Activated CD8-positive, alpha-beta memory T cell treated with anti-CD3 and anti-CD28 coated beads, Interleukin-2, amount 50 U/mL, for 48 hours (primary cell): ENCODE measurements around the gene ADD1.

Source experiments
- DNase-seq: peaks from one replicate; pipeline ENCODE4 v3.0.0-alpha.2; 2020

Gene ADD1, protein sequence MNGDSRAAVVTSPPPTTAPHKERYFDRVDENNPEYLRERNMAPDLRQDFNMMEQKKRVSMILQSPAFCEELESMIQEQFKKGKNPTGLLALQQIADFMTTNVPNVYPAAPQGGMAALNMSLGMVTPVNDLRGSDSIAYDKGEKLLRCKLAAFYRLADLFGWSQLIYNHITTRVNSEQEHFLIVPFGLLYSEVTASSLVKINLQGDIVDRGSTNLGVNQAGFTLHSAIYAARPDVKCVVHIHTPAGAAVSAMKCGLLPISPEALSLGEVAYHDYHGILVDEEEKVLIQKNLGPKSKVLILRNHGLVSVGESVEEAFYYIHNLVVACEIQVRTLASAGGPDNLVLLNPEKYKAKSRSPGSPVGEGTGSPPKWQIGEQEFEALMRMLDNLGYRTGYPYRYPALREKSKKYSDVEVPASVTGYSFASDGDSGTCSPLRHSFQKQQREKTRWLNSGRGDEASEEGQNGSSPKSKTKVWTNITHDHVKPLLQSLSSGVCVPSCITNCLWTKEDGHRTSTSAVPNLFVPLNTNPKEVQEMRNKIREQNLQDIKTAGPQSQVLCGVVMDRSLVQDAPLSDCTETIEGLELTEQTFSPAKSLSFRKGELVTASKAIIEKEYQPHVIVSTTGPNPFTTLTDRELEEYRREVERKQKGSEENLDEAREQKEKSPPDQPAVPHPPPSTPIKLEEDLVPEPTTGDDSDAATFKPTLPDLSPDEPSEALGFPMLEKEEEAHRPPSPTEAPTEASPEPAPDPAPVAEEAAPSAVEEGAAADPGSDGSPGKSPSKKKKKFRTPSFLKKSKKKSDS

DNA sequence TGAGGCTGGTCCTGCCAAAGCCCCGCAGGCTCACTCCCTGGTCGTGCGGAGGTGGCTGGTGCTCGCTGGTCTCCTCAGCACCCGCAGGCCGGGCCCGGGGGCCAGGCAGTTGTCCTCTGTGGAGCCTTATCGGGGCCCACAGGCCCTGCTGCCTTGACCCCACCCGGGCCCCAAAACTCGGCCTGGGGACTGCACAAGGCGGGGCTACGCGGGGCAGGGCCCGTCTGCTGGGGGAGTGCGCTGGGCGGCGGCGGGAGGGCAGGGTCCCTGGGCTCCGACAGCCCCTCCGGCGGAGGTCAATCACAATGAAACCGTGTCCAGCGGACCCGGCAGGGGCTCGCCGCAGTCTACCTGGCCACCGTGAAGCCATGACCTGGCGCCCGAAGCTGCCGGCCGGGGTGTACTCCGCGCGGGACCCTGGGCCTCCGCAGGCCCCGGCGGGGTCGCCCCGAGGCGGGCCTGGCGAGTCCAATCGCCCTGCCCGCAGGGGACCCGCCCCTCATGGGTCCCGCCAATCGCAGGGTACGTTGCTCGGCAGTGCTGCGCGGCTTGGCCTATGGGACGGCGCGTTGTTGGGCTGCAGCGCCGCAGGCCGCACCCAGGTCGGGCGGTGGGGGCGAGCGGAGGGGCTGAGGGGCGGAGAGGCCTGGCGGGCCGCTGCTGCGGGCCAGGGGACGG, at the start of gene ADD1:
ADD1 (plus strand) TSS at position 582 of the 678 bp plus-strand sequence. CDS start 32,072 bp downstream, outside the sequence.
- peak; percentile 100 for DNase-seq

DNA sequence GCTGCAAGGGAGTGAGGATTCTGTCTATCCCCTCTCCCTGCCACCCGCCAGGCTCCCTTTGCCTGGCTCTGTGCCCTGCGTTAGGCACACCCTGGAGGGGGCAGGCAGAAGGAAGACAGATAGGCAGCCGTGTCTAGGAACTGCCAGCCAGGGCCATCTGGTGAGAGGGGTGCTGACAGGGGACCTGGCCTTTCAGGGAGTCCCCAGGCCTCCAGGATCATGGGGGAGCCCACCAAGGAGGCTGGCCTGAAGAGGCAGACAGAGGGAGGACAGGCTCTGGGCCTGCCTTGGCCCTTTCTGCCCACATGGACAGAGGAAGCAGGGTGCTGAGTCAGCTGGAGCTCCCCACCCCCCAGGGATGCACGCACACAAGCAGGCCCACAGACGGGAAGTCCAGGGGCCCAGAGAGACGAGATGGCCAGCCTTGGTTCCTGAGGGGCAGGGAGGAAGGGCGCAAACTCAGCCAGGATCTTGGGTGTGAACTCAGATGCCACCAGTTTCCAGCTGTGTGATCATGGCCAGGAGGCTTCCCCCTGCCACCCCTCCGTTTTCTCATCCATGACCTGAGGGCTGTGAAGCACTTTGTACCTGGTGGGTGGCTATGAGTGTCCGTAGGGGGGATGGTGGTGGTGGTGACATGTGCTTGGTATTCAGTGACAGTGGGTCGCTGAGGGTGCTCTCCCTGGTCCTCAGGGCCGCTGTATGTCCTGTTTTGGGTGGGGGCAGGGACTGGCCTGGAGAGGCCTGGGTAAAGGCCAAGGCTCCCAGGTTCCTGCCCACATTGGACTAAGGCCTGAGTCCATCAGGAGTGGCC, 49.0 kb upstream of the ADD1 start:
- peak; percentile 56 for DNase-seq

DNA sequence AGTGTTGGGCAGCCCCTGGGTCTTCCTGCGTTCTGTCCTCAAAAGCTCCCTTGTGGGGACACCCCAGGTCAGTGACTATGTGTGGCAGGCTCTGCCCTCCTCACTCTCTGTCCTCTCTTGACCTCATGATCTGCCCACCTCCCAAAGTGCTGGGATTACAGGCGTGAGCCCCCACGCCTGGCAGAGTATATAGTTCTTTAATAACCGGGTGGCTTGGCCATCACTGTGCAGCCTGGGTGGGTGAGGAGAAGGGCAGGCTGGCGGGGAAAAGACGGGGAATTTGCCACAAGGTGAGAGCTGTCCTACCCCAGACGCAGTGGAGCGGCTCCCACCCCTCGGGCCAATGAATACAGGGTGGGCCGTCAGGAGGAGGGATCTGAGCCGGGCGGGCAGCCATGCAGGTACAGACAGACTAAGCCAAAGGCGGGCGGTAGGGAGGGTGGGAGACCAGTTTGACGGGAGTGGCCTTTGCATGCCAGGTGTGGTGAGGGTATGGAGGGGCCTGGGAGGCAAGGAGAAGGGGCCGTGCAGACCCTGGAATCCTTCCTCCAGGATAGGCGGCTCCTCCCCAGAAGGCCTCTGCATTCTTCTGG, 48.2 kb upstream of the ADD1 start:
- DNase-seq: peak; percentile 51

DNA sequence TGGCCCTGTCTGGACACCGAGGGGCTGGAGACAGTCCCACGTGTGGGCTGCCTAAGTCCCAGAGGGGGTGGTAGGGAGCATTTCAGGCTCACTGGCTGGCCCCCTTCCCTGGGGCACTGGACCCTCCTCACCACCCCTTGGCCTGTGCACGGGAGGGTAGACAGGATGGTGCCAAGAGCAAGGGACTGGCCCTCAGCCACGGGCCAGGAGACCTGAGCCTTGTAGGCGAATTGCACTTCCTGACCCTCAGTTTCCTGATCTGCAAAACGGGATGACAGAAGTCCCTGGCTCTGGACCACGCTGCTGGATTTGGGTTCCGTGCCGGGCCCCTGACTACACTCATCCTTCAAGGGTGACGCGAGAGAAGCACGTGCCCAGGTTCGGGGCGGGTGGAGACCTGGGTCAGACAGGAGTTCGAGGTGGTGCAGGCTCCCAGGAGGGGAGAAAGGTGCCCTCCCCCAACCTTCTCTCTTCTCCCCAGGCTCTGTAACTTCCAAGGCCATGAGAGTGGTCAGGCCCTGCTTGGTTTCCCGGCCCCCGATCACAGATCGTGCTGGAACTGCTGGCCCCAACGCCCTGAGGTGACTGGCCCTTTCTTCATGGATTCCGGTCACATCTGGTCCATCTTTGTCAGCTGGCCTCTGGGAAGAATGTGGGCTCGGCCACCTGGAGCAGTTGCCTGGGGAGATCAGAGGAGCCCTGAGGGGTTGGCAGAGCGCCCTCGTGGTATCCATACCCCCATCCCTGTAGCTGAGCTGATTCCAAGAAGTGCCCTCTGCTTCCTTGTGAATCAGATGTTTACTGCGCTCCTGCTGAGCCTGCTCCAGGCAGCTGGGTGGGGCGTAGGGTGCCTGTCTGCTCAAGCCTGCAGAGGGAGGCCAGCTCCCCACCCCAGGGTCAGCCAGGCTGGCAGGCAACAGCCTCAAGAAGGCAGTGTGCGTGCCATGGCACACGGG, 47.5 kb upstream of the ADD1 start:
- DNase-seq: peak; percentile 51

DNA sequence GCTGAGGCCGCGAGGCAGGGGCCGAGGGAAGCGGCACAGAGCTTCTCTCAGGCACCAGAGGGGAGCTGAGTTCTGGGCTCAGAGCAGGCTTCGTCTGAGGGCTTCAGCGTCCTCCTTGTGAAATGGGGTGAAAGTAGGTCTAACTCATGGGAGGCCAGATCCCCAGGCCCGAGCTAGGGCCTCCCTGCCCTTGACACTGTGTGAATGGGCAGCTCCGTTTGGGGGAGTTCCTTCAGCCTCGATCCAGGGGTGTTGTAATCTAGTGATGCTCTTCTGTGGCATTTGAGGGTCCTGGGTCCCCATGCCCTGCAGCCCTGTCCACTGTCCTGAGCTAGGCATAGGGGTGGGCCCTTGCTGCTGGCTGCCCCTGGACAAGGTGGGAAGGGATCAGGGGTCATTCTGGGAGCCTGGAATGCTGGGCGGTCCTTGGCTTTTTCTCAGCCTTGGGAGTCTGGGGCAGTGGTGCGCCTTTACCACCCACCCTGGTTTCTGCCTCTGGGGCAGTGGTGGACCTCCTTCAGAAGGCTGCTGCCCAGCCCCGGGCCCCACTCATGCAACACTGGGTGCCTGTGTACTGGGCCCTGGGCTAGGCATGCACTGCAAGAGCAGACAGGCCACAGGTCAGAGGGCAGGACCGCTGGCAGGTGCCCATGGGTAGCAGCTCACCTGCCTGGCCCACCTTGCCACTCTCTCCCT, 46.6 kb upstream of the ADD1 start:
- peak; percentile 51 for DNase-seq

DNA sequence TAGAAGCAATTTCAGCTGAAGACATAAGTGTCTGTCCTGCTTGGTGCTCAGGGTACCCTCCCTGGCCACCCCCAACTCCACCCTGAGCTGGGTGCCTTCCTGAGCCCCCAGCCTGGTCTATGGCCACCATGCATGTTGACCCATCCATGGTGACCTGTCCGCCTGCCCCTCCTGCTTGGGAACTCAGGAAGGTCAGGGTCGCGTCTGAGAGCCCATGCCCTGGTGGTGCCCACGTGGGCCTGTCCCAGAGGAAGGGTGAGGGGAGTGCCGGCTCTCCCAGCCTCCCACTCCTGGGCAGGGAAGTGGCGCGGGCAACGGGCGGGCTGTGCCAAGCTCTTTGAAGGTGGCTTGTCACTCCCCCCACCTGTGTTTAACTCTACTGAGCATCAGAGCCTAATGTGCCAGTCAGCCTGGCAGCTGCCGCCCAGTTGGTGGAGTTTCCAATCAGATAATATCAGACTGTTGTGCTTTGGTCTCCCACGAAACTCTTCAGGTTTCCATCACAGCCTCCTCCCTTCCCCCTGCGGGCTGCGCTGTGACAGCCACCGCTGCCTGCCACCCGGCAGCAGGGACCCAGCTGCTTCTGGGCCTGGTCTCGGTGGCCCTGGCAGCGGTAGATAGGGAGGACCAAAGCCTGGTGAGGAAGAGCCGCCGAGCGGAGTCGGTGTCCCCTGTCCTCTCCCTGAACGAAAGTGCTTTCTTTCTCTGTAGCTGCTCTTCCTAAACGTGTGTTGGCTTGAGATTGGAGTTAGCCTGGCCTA, 45.9 kb upstream of the ADD1 start:
- DNase-seq: peak; percentile 72

DNA sequence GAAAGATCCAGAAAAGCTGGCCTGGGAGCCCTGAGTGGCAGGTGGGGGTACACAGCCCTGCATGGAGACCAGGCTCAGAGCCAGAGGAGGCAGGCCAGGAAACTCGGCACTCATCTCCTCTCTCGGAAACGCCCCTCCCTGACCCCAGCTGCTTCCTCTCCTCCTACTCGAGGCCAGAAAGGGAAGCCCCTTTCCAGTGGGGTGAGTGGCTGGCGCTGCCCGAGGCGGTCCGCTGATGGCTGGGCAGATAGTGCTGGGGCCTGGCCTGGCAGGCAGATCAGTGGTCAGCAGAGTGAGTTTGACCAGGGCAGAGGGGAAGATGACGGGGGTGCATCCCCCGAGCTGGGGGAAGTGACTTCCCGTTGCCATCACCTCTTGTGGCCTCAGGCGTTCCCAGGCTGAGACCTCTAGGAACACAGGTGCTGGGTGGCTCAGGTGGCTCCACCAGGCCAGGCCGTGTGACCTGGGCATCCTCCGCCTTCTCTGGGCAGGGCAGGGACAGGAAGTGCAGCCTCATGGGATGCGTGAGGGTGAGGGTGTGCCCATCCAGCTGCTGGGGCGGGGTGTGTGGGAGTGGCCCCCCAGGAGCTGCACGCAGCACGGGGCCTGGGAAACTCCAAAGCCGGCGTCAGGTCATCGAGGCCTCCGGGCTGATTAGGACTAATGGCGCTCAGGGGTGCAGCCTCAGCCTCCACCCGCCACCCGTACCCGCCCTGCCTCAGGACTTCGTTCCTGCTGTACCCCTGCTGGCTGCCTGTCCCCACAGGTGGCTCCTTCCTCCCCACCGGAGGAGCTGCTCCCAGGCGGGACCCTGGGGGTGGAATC, 45.0 kb upstream of the ADD1 start:
- DNase-seq: peak; percentile 77

DNA sequence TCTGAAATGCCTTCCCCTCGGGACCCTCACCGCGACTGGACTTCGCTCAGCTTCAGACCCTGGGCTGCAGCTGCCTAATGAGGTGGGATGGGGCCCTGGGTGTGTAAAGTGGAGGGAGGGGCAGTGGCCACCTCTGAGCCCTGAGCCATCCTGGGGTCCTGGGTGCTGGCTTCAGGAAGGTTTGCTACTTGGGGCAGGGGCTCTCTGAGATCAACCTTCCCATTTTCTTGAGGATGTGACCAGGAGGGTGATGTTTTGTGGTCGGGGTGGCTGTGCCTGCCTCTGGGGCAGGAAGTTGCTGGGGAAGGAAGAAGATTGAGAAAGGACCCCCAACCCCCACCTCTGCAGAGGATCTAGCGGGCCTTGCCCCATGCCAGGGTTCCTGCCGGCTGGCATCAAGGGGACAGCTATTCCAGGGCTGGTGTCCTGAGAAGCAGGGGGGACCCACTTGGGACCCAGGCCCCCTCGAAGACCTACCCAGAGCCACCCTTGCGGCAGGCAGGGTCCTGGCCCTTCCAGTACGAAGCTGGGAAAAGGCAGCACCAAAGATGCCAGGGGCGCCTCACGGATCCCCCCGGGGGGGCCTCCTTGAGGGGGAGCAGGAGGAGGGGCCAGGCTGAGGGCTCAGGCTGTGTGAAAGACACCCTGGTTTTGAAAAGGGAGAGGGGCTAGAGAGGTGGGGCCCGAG, 44.3 kb upstream of the ADD1 start:
- peak; percentile 52 for DNase-seq

DNA sequence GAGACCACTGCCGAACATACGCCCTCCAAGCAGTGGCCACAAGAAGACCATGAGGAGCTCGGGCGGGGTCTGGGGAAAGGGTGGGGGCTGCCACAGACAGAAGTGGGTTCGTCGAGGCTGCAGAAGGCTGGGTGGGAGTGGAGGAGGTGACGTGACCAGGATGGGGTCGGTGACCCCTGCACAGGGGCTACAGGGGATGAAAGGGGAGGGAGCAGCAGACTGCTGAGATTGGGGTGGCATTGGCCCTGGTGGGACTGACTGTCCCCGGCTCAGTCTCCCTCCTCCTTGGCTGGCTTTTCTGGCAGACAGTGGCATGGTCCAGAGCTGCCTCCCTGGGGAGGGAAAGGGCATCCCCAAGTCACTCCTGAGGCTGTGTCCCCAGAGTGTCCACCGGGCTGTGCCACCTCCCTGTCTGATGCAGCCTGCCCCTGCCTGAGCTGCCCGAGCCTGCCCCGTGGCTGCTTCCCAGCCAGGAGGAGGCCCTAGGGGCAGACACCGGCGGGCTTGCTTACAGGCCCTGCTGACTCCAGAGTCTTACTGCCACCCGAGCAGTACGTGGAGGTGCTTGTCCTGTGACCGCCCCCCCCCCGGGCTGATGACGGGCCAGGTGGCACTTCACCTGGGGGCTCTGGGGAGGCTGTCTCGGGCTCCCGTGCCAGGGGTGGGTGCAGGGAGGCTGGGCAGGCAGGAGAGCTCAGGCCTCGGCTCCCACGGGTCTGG, 43.5 kb upstream of the ADD1 start:
- no peak for DNase-seq

DNA sequence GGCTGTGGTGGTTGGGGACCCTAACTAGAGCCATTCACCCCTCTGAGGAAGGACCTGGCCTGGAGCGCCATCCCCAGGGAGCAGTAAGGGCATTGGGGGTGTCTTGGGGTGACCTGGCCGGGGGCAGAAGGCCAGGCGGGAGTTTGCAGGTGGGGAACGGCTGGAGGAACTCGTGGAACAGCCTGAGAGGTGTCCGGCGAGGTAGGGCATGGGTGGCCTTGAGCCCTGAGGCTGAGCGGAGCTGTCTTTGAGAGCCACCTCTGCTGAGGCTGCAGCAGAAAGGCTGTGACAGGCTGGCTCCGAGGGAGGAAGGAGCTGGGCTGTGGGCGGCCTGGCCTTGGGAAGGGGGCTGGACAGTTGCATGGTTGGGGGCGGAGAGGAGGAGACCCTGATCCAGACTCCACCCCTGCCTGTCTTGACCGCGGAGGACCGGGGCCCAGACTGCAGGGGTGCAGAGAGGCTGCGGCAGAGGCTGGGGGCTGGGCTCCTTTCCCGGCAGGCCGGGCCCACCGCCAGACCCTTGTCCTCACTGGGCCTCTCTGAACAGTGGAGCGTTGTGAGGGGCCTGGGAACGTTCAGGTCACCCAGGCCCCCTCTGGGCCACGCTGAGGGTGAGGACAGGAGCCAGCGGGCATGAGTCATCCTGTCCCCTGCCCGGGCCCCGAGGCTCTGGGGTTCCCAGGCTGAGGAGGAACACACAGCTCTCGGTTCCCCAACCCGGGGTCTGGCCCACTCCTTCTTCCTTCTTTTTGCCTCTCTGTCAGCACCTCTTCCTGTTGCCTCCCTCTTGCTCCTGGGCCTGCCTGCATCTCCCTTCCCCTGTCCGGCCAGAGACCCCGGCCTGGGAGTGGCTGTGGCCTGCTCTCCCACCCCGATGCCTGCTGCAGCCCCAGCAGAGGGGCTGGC, 42.7 kb upstream of the ADD1 start:
- no peak for DNase-seq

DNA sequence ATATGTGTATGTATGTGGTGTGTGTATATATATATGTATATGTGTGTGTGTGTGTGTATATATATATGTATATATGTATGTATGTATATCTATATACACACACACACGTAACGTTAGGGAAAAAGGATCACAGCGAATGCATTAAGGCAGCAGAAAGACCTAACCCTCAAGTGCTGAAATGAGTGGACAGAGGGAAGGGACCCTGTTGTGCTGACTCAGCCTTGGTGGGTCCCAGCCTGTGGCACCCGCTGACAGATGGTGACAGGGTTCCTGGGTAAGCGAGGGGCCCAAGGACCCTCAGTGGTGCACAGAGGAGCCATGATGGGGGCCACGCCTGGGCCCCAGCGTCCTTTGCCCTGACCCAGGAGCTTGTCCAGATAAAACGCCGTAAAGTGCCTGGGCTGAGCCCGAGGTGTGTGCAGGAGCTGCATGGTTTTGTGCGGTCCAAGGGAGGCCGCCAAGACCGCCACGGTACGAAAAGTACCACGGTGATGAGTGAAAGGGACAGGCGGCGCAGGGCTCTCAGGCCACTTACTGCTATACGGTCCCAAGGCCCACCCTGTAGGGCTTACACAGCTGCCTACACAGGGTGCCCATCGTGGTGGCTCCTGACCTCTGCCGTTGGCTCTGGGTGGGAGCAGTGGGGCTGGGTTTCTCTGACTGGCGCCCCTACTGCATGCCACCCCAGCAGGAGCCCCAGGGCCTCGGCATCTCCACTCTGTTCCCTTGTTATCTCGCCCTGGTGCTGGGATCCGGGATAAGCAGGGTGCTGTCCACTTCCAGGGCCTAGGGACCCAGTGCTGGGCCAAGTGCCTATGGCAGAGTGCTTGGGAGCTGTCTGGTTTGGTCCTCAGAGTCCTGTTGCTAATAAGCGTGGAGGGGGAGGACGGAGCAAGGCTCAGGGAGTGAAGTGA, 40.8 kb upstream of the ADD1 start:
- DNase-seq: no peak

DNA sequence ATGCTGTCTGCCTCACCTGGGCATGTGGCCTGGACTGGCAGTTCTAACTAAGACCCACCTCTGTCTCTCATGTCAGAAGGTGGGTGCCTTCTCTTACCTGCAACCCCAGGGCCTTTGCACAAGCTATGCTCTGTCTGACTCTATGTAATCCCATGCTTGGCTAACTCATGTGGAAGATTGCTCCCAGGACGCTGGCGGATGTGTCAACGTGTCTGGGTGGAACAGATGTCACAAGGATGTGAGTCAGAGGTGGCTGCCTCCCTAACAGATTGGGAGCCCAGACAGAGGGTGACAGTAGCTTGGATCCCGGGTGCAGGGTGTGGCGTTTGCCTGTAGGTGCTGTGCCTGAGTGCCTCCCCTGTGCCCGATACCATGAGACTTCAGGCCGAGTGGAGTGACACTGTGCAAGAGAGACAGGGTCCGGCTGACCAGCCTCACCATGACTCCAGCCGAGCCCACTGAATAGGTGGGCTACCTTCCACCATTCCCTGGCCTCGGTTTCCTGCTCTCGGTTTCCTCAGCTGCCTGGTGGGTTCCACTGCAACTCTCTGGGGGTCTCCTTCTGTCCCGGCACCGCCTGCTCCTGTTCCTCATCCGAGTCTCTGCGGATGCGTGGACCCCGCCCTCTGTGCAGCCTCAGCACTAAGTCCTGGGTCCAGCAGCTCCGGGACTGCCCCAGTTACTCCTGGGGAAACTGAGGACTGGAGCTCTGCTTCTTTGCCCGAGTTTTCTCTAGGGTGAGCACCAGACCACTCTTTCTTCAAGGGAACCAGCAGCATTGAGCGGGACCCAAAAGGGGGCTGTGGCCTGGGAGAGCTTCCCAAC, 39.8 kb upstream of the ADD1 start:
- DNase-seq: no peak

DNA sequence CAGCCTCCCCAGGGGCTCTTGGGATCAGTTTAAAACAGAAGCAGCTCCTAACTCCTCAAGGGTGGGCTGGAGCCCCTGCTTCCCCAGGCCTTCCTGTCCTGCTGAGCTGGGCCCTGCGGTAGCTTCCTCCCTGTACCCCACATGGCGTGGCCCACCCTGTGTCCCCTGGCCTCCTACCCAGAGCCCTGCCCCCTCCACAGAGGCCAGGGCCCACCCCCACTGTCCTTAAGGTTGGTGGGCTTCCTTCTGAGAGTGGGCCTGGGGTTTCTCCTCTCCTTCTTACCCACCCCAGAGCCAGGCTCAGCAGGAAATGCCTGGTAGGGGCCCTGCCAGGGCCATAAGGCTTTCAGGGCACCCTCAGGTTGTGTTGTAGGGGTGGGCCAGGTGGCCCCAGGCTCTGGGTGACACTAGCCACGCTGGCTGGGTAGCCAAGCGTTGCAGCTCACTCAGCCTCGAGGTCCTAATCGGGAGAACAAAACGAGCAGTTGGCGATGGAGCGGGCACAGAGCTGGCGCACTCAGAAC, 39.1 kb upstream of the ADD1 start:
- DNase-seq: no peak

DNA sequence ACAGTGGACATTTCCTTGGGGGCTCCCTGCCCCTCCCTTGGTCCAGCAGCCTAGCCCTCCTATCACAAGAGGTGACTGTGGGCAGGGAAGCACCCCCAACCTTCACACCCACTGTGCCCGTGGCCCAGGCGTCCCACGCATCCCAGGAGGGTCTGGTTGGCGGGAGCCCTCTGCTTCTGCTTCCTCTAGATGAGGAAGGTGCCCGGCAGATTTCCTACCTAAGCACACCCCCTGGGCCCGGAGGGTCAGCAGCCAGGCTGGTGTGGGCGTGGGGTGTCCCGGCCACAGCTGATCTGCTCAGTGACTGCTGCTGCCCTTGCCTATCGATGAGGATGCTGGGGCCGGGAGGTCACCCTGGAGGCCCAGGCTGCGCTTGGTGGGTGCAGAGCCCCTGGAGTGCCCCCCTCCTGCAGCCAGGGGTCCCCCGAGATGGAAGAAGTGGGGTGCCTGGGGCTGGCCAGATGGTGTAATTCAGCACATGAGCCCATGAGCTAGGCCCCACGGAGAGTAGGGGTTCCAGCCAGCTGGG, 38.6 kb upstream of the ADD1 start:
- no peak for DNase-seq
